Cortex of kidney (tissue), 1 donor: ENCODE data around the gene ABCD3.

Experiments used
- DNase-seq: peaks from one replicate; lab custom pipeline; 2025; lab: John Stamatoyannopoulos, UW

Gene ABCD3

DNA sequence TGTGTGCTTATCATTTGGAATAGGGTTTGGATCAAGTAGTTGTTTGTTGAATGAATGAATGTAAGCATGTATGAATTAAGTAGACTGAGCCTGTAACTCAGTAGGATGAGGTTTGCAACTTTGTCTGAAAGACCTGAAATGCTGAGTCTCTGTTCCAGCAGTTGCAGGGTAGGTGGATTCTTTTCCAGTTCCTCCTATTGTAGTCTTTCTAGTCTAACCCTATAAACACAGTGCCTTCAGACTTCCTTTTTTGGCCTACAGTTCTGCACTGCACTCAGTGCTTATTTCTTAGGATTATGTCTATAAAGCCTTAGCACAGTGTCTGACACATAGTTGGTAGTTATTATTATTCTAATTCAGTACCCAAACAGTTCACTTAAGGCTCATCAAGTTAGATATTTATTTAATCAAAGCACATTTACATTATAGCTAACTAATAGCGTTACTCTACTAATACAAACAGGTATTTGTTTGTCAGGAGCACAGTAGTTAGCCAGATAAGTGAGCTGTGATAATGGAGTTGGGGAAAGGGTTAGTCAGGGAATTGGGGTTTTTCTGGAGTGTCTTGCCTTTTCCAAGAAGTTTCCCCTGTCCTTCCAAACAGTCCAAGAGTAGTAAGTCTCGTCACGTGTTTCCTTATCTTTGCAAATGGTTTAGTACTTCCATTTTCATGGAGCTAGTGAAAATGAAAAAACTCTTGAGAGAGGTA lies 45.0 kb downstream of the ABCD3 start:
- DNase-seq = no peak

DNA sequence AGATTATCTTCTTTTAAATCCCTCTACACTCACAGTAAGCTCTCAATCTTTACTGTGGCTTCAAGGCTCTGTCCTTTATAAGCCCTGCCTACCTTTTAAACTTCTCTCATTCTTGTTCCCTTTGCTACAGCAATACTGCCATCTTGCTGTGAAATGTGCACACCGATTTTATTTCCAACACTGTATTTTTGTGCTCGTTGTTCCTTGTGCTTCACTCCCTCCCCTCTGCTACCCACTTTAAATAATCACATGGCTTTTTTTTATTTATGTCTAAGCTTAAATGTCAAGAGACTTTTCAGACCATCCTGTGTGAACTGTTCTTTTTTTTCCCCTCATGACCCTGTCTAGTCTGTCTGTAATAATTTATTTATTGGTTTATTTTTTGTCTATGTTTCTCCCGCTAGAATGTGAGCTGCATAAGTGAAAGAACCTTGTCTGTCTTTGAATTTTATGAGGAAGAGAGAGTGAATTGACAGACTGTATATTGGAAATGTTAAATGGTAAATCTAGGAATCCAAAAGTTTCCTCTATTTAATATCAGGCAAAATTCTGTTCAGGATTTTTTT lies 45.7 kb downstream of the ABCD3 start:
- DNase-seq = no peak

DNA sequence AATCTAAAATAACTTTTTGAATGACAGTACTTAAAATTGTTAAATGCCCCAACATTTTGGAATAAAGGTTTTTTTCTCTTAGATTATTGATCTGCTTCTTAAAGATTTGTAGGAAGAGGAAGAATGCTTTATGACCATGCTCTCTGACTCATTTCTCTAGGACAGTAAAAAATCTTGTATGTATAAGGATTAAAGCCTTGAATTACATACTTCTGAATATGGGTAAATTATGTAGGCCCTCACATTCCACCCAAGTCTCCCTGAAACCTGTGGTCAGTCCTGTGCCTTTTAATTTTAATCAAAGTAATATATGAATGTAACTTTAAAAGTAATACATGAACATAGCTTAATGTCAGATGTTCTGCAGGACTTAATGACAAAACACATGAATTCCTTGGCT lies 50.5 kb downstream of the ABCD3 start:
- no peak for DNase-seq

DNA sequence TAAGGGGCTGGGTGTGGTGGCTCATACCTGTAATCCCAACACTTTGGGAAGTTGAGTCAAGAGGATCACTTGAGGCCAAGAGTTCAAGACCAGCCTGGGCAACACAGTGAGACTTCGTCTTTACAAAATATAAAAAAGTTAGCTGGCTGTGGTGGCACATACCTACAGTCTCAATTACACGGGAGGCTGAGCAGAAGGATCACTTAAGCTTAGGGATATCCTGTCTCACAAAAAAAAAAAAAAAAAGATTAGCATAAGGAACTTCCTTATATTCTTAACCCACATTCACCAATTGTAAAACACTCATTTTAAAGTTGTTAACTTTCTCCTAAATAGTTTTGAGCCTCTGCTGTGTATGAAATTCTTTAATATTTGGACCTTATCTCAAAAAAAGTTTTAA lies 53.1 kb downstream of the ABCD3 start:
- no peak for DNase-seq

DNA sequence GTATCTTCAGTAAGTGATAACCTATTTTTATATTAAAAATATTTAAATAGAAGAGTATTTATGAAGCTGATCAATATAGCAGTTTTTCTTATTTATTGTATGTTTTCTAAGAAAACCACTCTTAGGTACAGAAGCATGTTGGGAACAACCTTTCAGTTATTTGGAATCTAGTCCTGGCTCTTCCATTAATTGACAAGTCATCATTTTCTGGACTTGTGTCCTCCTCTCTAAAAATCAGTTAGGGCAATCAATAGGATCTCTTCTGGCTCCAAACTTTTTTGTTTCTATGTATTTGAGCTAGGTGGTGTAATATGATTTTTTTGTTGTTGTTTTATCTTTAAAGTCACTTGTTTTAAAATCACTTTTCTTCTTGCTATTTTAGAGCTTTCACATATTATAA lies 57.0 kb downstream of the ABCD3 start:
- no peak for DNase-seq

DNA sequence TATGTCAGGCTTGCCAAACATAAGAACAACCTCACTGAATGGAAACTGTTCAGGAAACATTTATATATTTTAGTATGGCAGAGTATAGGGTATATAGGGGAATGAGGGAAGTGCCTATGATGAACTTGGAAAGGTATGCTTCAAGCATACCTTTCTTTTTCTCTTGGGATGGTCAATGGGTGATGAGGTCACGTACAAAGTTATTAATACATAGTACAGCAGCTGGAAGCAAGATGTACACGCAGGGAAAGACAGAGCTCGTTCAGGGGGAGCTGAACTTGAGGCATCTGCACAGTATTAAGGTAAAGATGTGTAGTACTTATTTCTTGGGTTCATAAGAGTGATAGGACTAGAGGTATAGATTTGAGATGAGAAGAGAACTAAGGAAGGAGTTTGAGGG lies 61.5 kb downstream of the ABCD3 start:
- no peak for DNase-seq

DNA sequence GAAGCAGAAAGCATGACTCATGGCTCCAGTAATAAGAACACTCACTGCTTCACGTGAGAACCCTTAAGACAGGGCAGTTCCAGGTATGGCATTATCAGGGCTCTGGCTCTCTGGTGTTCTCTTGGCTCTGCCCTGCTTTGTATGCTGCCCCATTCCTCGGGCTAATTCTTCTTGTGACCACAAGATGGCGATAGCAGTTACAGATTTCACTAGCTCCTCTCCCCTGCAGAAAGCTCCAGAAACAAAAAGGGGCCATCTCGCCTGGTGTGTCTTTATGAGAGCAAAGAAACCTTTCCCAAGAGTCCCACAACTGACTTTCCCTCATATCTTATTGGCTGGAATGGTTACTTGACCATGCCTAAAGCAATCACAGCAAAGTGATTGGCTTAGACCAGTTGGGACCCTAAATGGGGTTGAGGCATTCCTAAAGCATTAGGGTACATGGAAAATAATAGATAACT lies 63.3 kb downstream of the ABCD3 start:
- no peak for DNase-seq

DNA sequence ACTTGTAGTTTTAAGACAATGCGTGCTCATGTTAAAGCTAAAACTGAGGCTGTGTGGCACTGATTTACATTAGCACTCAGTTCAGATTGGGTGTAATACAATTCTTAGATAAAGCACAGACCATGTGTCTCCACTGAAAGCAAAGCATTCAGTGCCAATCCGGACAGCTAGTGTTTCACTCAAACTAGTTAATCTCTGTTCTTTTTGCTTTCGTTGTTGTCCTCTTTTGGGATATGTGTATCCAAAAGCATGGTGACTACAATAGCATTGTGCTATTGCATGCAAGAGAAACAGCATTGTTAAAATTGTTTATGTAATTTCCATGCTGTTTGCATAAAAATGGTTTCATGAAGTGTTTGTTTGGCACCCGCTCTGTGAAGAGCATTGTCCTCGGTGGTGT lies 68.8 kb downstream of the ABCD3 start:
- DNase-seq = no peak

DNA sequence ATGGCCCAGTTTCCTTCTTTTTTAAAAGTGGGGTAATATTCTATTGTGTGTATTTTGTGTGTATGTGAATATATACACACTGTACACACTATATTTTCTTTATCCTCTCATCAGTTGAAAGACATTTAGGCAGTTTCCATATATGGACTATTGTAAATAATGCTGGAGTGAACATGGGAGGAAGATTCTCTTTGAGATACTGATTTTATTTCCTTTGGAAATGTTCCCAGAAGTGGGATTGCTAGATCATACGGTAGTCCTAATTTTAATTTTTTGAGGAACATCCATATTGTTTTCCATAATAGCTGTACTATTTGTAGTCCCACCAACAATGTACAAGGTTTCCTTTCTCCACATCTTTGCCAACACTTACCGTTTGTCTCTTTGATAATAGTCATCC lies 72.4 kb downstream of the ABCD3 start:
- no peak for DNase-seq

DNA sequence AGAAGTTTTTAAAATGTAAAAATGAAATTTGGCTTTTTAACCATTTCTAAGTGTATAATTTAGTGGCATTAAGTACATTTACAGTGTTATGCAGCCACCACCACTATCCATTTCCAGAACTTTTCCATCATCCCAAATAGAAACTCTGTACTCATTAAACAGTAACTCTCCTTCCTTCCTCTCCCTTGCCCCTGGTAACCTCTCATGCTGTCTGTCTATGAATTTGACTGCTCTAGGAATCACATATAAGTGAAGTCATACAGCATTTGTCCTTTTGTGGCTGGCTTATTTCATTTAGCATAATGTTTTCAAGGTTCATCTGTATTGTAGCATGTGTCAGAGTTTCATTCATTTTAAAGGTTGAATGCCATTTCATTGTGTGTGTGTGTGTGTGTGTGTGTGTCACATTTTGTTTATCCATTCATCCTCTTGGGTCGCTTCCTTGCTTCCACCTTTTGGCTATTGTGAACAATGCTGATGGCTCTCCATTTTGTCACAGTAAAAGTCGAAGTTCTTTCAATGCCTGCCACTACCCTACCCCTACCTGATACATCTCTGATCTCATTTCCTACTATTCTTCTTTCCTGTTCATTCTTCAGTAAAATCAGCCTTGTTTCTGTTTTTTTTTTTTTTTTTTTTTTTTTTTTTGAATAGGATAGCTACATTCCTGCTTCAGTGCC lies 78.0 kb downstream of the ABCD3 start:
- DNase-seq = no peak

DNA sequence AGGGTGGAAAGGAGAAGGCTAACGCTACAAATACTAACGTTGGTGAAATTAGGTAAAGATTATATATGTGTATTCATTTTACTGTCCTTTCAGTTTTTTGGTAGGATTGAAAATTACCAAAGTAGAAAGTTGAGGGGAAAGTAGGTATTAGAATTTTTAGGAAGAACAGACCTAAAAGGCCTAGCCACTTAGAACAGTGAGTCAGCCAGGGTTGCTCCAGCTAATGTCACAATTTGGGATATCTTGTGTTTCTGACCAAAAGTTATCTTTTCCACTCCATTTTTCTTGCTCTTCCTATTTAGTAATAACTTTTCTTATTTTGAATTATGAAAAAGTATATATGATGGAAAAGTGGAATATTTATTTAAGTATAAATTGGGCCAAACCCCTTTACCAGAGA lies 83.2 kb downstream of the ABCD3 start:
- no peak for DNase-seq

DNA sequence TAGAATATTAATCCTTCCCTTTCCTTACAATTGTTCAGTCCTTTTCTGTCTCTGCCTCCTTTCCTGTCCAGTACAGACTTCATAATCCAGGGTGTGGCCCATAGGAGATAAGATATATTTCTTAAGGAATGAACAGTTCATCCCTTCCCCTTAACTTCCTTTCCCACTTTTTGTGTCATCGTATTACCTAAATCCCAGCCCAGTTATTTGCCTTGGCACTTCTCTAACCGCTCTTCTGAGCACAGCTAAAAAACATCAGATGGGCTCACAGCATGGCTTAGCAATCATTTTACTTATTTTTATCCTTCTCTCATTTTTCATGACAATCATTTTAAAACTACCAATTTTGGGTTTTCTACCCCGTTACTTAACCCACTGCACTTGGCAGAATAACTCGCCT lies 83.7 kb downstream of the ABCD3 start:
- no peak for DNase-seq

DNA sequence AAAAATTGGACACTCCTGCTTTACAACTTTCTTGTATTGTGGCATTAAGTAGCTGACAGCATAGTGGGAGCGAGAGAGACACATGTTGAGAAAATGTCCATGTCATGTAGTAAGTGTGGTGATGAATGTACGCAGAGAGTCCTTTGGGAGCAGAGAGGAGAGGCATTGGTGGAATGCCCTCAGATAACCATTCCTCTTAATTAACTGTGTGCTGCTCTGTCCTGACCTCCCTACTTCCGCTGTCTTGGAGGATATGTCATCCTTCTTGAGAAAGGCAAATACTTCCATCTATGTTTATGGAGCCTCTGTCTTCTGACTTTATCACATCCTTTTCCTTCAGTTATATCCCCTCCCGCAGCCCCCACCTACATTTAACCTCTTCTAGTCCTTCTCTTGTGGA lies 85.0 kb downstream of the ABCD3 start:
- DNase-seq = no peak

DNA sequence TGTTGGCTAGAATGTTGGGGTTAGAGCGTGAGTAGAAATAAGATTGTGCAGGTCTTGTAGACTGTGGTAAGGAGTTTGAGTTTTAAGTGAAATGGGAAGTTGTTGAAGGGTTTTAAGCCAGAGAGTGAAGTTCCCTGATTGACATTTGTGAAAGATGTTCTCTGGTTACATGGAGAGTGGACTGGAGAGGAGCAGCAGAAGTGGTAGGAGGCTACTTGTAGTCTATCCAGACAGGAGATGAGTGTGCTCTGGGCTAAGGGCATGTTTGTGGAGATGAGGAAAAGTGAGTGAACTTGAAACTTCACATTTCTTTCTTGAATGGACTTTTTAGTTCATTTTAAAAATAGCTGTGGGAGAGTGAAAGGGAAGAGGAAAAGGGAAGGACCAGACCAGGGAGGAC lies 86.4 kb downstream of the ABCD3 start:
- no peak for DNase-seq

DNA sequence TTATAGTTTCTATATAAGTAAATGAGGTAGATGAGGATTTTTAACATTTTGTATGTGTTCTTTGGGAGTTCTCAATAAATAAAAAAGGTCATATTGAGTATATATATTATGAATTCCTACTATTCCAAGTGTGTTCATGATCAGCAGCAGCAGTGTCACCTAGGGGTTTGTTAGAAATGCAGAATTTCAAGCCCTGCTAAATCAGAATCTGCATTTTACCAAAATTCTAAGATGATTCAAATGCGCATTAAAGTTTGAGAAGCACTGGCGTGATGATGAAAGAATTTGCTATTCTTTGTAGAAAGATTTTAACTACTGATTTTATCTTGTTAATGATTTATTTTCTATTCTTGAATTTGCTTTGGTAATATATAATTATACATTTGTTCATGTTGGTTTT lies 94.6 kb downstream of the ABCD3 start:
- no peak for DNase-seq

DNA sequence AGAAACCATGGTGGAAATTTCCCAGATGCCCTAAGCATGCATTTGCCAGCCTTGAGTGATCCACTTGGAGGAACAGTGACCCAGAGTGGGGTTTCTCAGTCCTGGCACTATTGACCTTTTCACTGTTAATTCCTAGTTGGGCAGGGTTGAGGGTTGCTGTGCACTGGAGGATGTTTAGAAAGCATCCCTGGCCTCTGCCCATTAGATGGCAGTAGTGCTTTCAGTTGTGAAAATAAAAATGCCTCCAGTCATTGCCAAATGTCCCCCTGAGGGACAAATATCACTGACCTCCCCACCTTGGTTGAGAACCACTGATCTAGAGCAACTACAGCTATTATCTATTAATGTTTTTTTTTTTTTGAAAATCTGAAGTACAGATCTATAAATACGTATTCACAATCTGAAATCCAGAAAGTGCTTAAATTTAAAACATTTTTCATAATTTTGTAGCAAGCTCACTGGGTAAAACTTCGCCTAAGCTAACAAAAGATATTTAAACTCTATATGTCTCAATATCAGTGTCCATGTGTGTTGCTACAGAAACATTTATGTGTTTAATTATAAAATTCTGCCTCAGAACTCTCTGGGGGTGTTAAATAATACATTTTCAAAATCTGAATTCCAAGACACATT lies 96.0 kb downstream of the ABCD3 start:
- no peak for DNase-seq

DNA sequence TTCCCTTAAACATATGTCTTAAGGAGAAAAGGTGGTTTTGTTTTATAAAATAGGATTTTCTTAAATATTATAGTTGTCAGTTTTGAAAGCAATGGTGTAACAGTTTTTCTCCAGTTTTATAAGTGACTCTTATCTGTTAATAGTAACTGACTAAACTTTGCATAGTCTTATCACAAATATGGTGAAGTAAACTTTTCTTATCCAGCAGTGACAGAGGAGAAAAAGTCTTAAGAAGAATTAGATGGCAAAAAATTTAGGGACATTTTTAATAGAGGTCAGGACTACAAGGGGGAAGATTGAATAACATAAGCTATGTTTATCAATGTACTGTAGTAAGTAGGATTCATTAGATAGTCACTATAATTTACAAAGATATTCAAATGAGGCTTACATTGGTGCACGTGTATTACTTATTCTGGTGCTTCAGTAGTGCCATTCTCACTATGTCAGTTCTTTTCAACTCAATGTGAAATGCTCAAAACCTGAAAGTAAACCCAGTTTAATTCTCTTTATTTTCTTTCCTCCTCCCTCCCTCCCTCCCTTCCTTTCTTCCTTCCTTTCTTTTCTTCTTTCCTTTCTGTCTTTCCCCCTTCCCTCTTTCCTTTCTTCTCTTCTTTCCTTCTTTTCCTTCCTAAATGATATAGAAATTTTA lies 97.2 kb downstream of the ABCD3 start:
- no peak for DNase-seq

DNA sequence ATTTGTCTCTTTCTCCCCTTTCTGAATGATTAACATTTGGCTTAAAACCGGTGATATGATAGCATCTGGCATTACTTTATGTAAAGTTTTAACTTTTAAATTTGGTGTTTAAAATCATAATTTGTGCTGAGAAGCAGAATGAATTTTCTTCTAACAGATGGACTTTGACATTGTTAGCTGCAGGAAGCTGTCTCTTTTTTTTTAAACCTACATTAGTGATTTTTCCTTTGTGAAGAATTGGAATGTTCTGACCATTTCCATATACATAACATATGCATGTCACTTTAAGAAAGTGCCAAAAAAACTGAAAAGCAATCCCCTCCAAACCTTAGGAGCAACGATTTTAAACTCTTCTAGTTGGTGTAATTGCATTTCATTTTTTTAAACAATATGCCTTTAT lies 101.2 kb downstream of the ABCD3 start:
- no peak for DNase-seq

DNA sequence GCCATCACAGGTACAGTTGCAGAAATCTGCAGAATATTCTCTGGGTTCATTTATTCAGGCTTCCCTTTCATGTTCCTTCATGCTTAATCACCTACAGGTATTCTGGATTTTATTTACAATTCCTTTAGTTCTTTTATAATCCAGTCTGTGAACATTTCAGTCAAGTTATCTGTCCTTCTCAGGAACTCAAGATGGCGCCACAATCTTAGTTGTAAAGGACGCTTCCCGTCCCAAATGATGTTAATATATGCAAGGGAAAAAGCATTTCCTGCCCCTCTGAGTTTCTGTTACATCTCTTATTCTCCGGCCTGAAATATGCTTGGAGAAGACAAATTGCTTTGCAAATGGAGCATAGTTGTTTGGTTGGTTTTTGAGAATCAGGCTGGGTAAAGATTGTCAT lies 104.1 kb downstream of the ABCD3 start:
- DNase-seq = no peak

DNA sequence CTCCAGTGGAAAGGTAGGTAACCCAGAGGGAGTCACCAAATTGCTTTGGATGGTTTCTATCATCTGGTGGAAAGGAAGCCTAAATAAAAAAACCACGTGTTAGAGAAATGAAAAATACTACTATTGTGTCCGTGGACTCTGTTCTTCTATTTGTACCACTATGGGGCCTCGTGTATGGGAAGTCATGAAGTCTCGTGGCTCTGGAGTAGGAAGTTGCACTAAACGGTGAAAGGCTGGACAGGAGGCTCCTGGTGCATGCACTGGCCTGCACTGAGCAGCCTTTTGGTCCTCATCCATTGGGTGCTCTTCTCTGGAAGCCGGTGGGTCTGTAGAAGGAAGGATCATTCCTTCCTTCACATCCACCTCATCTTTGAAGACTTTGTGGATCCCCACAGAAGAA lies 106.3 kb downstream of the ABCD3 start:
- no peak for DNase-seq

DNA sequence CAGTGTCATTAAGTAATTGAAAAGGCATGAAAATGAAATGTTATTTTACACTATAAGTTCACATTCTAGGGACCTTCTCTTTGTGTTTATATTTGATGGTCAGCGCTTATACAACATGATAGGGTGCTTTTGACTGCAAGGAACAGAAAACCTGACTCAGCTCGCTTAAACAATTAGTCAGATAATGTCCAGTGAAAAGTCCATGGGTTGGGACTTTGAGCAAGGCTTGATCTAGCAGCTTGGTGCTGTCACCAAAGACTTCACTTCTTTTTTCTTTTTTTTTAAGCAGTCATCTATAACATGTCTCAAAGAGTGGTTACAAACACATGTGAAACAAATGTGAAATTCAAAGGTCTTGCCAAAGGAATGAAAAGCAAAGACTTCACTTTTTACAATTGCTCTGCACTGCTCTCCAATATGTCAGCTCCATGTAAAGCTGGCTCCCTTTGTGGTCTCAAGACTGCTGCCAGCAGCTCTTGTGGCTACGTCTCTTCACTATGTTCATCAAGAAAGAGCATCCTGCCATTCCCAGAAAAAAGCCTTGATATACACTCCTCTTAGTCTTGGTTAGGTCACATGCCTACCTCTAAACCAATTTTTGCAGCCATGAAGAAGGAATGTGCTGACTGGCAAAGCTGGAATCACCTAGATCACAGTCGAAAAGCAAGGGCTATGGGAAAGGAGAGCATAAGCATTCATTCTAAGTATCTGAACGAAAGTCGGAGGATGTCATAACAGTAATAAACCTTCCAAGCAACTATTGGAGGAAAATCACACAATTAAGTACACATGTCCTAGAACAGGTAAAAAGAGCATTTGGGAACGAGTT lies 108.2 kb downstream of the ABCD3 start:
- no peak for DNase-seq
